HepG2 (cell line): Measurements from ENCODE around the gene VEGFB. TPM values are rescaled to one million over a fixed set of nuclear protein-coding genes. Genes with fewer than 3 reads are reported as not detected.
A peak's percentile ranks its signal among the peaks of the same experiment; 100 is the strongest.

Experiments
- ATF1 ChIP-seq: IDR thresholded peaks from 2 replicates; pipeline ENCODE4 v1.6.1; 2016; ENCODE audit warnings: mild to moderate bottlenecking, control low read depth
- CENPT ChIP-seq: sonication (generic); formaldehyde crosslinking; IDR thresholded peaks from 2 replicates; pipeline ENCODE4 v1.8.0; 2022; ENCODE audit warnings: low read depth, mild to moderate bottlenecking, moderate library complexity, missing genetic modification reagents
- FOSL2 ChIP-seq: sonication (generic); formaldehyde crosslinking; IDR thresholded peaks from 2 replicates; pipeline ENCODE4 v1.4.0; 2020; ENCODE audit warnings: missing genetic modification reagents
- HOXD1 ChIP-seq: sonication (generic); formaldehyde crosslinking; IDR thresholded peaks from 2 replicates; pipeline ENCODE4 v1.5.0; 2020; ENCODE audit warnings: missing genetic modification reagents
- KMT2B ChIP-seq: IDR thresholded peaks from 2 replicates; pipeline ENCODE4 v1.6.1; 2016; ENCODE audit warnings: missing genetic modification reagents, missing compliant biosample characterization
- MAFF ChIP-seq: IDR thresholded peaks from 2 replicates; pipeline ENCODE4 v1.6.1; 2011; ENCODE audit warnings: low read depth, low read length, improper control_type of control experiment
- MIER3 ChIP-seq: IDR thresholded peaks from 2 replicates; pipeline ENCODE4 v1.6.1; 2016; ENCODE audit warnings: missing compliant biosample characterization, borderline replicate concordance
- NFKB2 ChIP-seq: sonication (generic); formaldehyde crosslinking; IDR thresholded peaks from 2 replicates; pipeline ENCODE4 v1.4.0; 2020; ENCODE audit warnings: missing genetic modification reagents, borderline replicate concordance
- PCBP2 ChIP-seq: fragments of 200-400 bp; formaldehyde crosslinking; optimal IDR thresholded peaks from 2 replicates; pipeline ENCODE3; 2018; ENCODE audit warnings: low read length, low read depth; ENCODE audit not compliant: poor library complexity, severe bottlenecking
- POLR2A ChIP-seq, 2 experiments: IDR thresholded peaks; 2 replicates each; pipeline ENCODE4 v1.6.1; 2011; ENCODE audit warnings: low read depth in 2 of 2, low read length in 2 of 2, mild to moderate bottlenecking in 1 of 2, moderate library complexity in 1 of 2; ENCODE audit not compliant: insufficient read depth in 1 of 2
- PRMT3 ChIP-seq: sonication (generic); formaldehyde crosslinking; IDR thresholded peaks from 2 replicates; pipeline ENCODE4 v1.8.1; 2022; ENCODE audit warnings: low read depth, mild to moderate bottlenecking, moderate library complexity, missing genetic modification reagents, borderline replicate concordance
- XBP1 ChIP-seq: sonication (generic); formaldehyde crosslinking; IDR thresholded peaks from 2 replicates; pipeline ENCODE4 v1.5.0; 2020; ENCODE audit warnings: missing genetic modification reagents
- ZFP1 ChIP-seq: IDR thresholded peaks from 2 replicates; pipeline ENCODE4 v1.6.1; 2016
- ZNF256 ChIP-seq: sonication (generic); formaldehyde crosslinking; conservative IDR thresholded peaks from 2 replicates; pipeline ENCODE4 v1.4.0; 2020; ENCODE audit warnings: missing genetic modification reagents
- ZNF260 ChIP-seq: sonication (generic); formaldehyde crosslinking; IDR thresholded peaks from 2 replicates; pipeline ENCODE4 v1.4.0; 2020; ENCODE audit warnings: missing genetic modification reagents, low read depth, mild to moderate bottlenecking, borderline replicate concordance
- ZNF3 ChIP-seq: IDR thresholded peaks from 2 replicates; pipeline ENCODE4 v1.7.0; 2017; ENCODE audit warnings: inconsistent platforms
- ZNF350 ChIP-seq: sonication (generic); formaldehyde crosslinking; IDR thresholded peaks from 2 replicates; pipeline ENCODE4 v1.4.0; 2020; ENCODE audit warnings: mild to moderate bottlenecking, low read depth, missing genetic modification reagents, borderline replicate concordance
- ZNF44 ChIP-seq: sonication (generic); formaldehyde crosslinking; IDR thresholded peaks from 2 replicates; pipeline ENCODE4 v1.5.1; 2020; ENCODE audit warnings: mild to moderate bottlenecking, missing genetic modification reagents
- ZNF775 ChIP-seq: sonication (generic); formaldehyde crosslinking; IDR thresholded peaks from 2 replicates; pipeline ENCODE4 v1.4.0; 2020; ENCODE audit warnings: missing genetic modification reagents, mild to moderate bottlenecking, moderate library complexity, borderline replicate concordance
- ZSCAN21 ChIP-seq: sonication (generic); formaldehyde crosslinking; IDR thresholded peaks from 2 replicates; pipeline ENCODE4 v1.8.0; 2022; ENCODE audit warnings: mild to moderate bottlenecking, missing genetic modification reagents, moderate library complexity, borderline replicate concordance
- polyA plus RNA-seq, 8 experiments: library from polyadenylated mRNA; depleted of rRNA in 3 of 8; stranded (reverse) in 7 of 8; unstranded in 1 of 8; fragments of >200 nt; fragmentation: Illumina TruSeq in 4 of 8; extraction: Trizol in 4 of 8; gene quantifications; 2 replicates each; pipeline versions ENCODE4 v1.2.1 to v1.2.3, GENCODE V29; 2011 to 2016; ENCODE audit warnings: low read depth in 4 of 8, missing spikeins in 1 of 8, mixed read lengths in 1 of 8; ENCODE audit not compliant: insufficient read depth in 1 of 8
- total RNA-seq, 5 experiments: library from RNA; depleted of rRNA; stranded (reverse); fragments of >200 nt; fragmentation: Illumina TruSeq; extraction: Trizol; gene quantifications; 2 replicates each; pipeline ENCODE4 v1.2.3, GENCODE V29; 2016; ENCODE audit warnings: low read depth in 1 of 5
- TF ChIP-seq, protein P1 (sequence below): sonication (generic); formaldehyde crosslinking; IDR thresholded peaks from 2 replicates; pipeline ENCODE4 v1.5.0; 2020; ENCODE audit warnings: mild to moderate bottlenecking, missing genetic modification reagents
- TF ChIP-seq, protein P2 (sequence below): sonication (generic); formaldehyde crosslinking; IDR thresholded peaks from 2 replicates; pipeline ENCODE4 v1.8.0; 2022; ENCODE audit warnings: mild to moderate bottlenecking, missing genetic modification reagents
- TF ChIP-seq, protein P3 (sequence below): IDR thresholded peaks from 2 replicates; pipeline ENCODE4 v1.6.1; 2018; ENCODE audit warnings: missing genetic modification reagents
- TF ChIP-seq, protein P4 (sequence below): sonication (generic); formaldehyde crosslinking; IDR thresholded peaks from 2 replicates; pipeline ENCODE4 v1.5.0; 2020; ENCODE audit warnings: missing genetic modification reagents

Gene VEGFB
- total and polyA plus RNA-seq, 2 of the 13 experiments (the other 11 are each of a cell fraction or from before 2014, with no cell fraction given) = 9.0 to 11.3 TPM

DNA sequence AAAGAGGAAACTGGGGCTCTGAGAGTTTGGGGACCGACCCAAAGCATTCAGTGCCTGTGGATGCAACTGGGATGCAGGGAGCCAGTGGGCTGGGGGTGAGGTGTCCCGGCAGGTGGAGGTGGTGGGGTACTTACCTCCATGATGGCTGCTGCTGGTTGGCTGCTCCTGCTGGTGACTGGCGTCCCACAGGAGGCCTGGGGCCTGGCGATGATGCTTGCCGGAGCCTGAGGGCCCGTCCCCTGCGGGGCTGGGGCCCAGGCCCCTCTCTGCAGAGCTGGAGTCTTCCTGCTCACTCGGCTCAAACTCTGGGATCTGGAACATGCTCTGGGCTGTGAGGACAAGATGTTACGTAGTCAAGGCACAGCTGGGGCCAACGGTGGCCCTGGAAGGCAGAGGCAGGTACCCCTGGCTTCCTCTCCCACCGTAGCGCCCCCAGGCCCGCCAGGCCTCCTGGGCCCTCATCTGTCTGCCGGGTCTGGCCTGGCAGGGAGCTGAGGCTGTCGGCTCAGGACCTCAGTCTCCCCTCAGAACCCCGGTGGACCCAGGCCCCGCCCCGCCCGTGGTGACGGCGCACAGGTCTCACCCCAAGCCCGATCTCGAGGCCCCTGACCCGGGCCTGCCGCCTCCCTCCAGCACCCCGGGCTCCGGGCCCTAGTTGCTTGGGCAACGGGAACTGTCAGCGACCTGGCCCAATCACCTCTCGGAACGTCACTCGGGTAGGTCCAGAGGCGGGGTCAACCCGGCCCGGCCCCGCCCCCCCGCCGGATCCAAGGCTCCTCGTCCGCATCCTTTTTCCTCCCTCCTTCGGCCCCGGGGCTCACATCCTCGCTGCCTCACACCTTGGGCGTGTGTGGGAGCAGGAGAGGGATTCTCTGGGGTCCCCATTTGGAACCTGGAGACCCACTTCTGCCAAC lies 49.9 kb downstream of the VEGFB start, which contains the start of gene BAD (continued):
- TF ChIP-seq, protein P1, sequence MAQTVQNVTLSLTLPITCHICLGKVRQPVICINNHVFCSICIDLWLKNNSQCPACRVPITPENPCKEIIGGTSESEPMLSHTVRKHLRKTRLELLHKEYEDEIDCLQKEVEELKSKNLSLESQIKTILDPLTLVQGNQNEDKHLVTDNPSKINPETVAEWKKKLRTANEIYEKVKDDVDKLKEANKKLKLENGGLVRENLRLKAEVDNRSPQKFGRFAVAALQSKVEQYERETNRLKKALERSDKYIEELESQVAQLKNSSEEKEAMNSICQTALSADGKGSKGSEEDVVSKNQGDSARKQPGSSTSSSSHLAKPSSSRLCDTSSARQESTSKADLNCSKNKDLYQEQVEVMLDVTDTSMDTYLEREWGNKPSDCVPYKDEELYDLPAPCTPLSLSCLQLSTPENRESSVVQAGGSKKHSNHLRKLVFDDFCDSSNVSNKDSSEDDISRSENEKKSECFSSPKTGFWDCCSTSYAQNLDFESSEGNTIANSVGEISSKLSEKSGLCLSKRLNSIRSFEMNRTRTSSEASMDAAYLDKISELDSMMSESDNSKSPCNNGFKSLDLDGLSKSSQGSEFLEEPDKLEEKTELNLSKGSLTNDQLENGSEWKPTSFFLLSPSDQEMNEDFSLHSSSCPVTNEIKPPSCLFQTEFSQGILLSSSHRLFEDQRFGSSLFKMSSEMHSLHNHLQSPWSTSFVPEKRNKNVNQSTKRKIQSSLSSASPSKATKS (CRISPR knock-in tag) = no peak
- TF ChIP-seq CENPT (CRISPR knock-in tag) (no peak), MIER3 (CRISPR knock-in tag) (no peak), PRMT3 (CRISPR knock-in tag) (no peak), FOSL2 (CRISPR knock-in tag) (no peak), NFKB2 (CRISPR knock-in tag) (no peak), ZNF350 (CRISPR knock-in tag) (peak; percentile 15; the same call in 1 of the 2 replicates), ZNF260 (CRISPR knock-in tag) (no peak), POLR2A (IDR thresholded peaks at IDR 0.05; ENCODE audit: insufficient read depth in 1 of 2, low read depth in 2 of 2, low read length in 2 of 2) (peak in 1 of 2 experiments; percentile 10; a peak in 2 of 4 replicates), ZNF256 (CRISPR knock-in tag) (no peak), PCBP2 (no peak), ZNF44 (CRISPR knock-in tag) (peak; percentile 48; the same call in 1 of the 2 replicates), ZSCAN21 (CRISPR knock-in tag) (no peak; the same call in 1 of the 2 replicates), ZFP1 (CRISPR knock-in tag) (no peak), ZNF775 (CRISPR knock-in tag) (no peak), XBP1 (no peak), ATF1 (peak; percentile 84), HOXD1 (CRISPR knock-in tag) (no peak), KMT2B (CRISPR knock-in tag) (no peak), ZNF3 (CRISPR knock-in tag) (no peak), MAFF (no peak)
- TF ChIP-seq, protein P2, sequence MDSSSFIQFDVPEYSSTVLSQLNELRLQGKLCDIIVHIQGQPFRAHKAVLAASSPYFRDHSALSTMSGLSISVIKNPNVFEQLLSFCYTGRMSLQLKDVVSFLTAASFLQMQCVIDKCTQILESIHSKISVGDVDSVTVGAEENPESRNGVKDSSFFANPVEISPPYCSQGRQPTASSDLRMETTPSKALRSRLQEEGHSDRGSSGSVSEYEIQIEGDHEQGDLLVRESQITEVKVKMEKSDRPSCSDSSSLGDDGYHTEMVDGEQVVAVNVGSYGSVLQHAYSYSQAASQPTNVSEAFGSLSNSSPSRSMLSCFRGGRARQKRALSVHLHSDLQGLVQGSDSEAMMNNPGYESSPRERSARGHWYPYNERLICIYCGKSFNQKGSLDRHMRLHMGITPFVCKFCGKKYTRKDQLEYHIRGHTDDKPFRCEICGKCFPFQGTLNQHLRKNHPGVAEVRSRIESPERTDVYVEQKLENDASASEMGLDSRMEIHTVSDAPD (CRISPR knock-in tag) = no peak
- TF ChIP-seq, protein P3, sequence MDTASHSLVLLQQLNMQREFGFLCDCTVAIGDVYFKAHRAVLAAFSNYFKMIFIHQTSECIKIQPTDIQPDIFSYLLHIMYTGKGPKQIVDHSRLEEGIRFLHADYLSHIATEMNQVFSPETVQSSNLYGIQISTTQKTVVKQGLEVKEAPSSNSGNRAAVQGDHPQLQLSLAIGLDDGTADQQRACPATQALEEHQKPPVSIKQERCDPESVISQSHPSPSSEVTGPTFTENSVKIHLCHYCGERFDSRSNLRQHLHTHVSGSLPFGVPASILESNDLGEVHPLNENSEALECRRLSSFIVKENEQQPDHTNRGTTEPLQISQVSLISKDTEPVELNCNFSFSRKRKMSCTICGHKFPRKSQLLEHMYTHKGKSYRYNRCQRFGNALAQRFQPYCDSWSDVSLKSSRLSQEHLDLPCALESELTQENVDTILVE (CRISPR knock-in tag) = no peak
- TF ChIP-seq, protein P4, sequence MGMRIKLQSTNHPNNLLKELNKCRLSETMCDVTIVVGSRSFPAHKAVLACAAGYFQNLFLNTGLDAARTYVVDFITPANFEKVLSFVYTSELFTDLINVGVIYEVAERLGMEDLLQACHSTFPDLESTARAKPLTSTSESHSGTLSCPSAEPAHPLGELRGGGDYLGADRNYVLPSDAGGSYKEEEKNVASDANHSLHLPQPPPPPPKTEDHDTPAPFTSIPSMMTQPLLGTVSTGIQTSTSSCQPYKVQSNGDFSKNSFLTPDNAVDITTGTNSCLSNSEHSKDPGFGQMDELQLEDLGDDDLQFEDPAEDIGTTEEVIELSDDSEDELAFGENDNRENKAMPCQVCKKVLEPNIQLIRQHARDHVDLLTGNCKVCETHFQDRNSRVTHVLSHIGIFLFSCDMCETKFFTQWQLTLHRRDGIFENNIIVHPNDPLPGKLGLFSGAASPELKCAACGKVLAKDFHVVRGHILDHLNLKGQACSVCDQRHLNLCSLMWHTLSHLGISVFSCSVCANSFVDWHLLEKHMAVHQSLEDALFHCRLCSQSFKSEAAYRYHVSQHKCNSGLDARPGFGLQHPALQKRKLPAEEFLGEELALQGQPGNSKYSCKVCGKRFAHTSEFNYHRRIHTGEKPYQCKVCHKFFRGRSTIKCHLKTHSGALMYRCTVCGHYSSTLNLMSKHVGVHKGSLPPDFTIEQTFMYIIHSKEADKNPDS (CRISPR knock-in tag) = 0 out of 2 replicates have a peak, but pooled peaks have one; percentile 20
